Right lobe of liver (tissue), 4 donors: ENCODE results near the gene RHOT1.

Source experiments
- CTCF ChIP-seq, 4 donors: fragments of 200-600 bp in 3 of 4; fragments of 450-650 bp in 1 of 4; IDR thresholded peaks; one replicate each; pipeline versions ENCODE4 v1.5.1 to v1.8.0; 2016 to 2022; ENCODE audit warnings: antibody characterized with exemption in 4 of 4, mild to moderate bottlenecking in 2 of 4
- POLR2A ChIP-seq: fragments of 450-650 bp; IDR thresholded peaks from one replicate; pipeline ENCODE4 v1.6.1; 2017; ENCODE audit warnings: antibody characterized with exemption, mild to moderate bottlenecking
- donor health status: DM: no; HTN: no; CAD: no.
- donor health status: DM: no; HTN: no; CAD: no.
- donor health status: DM: no; HTN: yes; CAD: no.

DNA sequence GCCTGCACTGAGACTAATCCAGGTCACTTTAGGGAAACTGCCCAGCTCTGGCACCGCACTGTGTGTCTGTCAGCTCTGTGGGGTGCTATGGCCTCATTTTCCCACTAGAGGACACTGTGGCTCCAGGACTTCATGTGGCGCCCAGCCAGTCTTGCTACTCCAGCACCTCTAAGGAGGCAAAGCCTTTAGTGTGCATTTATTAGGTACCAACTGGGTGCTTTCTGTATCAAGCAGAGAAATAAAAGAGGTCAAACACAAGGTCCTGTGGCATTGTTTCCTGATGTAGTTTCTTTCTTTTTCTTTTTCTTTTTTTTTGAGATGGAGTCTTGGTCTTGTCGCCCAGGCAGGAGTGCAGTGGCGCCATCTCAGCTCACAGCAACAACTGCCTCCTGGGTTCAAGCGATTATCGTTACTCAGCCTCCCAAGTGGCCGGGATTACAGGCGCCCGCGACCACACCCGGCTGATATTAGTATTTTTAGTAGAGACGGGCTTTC, 110.9 kb downstream of the RHOT1 start:
- TF ChIP-seq CTCF (IDR thresholded peaks at IDR 0.05): peak; percentile 93 to 98 (median 96)
- no peak for TF ChIP-seq POLR2A
